Limb (tissue), 2 donors: ENCODE results near the gene EBNA1BP2.
"Not testable (repeated sequence)": the region's sequence is repeated elsewhere in the genome, so short reads cannot be mapped to it uniquely, and the experiment has no call there.

Experiments used
- DNase-seq, 2 donors: peaks; one replicate each; pipeline ENCODE4 v3.0.0-alpha.2; 2016; ENCODE audit errors: extremely low spot score in 2 of 2

EBNA1BP2 gene

DNA sequence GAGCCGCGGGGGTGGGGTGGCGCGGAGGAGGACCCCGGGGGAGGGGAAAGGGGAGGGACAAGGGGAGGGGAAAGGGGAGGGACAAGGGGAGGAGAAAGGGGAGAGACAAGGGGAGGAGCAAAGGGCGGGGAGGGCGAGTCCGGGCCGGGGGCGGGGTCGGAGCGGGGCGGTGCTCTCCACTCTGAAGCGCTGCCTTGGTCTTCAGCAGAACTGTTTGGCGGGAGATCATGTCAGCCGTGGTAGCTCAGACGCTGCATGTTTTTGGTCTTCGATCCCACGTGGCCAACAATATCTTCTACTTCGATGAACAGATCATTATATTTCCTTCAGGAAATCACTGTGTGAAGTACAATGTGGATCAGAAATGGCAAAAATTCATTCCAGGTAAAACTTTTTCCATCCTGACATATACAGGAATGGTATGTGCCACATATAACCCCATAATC lies 460 bp upstream of the EBNA1BP2 start:
- peak in 1 of 2 donors; percentile 88 for DNase-seq

DNA sequence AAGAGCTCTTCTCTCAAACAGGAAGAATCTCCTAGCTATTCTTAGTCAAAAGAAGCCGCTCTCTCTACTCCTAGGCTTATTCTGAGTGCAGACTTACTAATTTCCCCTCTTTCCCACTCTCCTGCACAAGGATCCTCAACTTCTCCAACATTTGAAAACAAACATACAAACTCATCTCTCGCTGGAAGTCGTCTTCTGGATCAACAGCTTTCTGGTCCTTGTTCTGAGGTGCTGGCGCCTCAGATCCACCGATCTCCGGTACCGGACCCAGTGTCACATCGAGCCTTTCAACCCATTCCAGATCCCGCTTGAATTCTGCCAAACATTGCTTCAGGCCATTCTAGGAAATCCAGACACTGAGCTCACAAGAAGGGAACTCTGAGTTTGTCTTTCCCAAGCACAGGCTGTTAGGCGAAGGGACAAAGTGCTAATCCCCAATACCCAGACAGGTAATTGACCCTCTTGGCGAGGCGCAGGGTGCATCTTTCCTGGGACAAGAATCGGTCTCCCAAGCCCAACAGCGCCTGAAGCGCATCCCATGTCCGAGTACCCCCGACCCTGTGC lies 696 bp downstream of the EBNA1BP2 start:
- DNase-seq, result no peak

DNA sequence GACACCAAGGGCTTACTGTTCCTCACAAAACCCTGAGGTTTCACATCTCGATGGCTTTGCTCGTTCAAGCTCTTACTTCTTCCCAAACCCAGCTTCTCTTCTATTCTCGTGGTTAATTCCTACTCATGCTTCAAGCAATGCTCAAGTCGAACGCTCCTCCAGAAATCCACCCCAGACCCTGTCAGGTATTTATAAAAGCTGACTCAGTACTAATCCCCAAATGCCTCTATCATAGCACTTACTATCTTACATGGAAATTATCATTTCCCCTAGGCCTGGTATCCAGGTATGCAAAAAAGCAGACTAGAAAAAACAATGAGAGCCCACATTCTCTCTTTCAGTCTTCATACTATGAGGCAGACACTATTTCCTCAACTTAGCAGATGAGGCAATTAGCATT lies 6.3 kb downstream of the EBNA1BP2 start:
- DNase-seq, result no peak

DNA sequence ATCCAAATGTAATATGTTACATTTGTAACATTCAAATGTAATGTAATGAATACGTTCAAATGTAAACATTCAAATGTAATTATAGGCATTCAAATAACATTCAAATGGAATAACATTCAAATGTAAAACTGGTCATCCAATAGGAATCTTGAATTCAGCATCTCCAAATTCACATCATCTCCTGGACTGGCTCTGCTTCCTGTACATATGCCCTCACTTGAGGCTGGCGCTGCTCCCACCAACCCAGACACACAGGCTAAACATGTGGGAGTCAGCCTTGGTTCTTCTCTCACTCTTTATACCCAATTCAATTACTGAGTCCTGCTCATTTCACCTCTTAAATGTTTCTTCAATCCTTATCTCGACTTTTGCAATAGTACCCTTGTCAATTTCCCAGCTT lies 6.9 kb downstream of the EBNA1BP2 start:
- DNase-seq, result no peak

DNA sequence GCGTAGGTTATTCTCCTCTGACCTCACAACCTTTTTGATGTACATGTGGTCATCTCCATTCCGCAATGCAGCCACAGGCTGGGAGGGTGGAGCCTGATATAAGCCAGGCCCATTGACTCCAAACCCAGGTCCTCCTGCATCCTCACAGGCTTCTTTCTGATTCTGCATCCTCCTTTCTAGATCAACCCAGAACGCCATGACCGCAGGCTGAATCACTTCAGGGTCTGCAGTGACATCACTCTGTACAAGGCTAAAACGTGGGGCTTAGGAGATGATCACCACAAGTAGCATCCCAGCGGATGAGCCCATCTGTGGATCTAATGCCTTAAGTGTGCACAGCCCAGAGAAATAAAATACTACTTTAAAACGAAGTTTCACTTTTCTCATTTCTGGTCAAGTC lies 16.1 kb downstream of the EBNA1BP2 start:
- no peak for DNase-seq

DNA sequence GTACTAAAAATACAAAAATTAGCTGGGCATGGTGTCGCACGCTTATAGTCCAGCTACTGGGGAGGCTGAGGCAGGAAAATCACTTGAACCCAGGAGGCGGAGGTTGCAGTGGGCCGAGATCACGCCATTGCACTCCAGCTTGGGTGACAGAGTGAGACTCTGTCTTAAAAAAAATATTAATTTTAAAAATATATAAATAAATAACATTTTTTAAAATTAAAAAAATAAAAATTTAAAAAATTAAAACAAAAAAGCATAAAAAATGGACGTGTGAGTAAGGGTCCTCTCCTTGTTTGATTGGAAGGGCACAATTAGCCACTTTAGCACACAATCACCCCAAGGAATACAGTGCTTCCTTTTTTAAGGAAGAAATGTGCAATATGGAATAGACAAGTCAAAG lies 18.6 kb downstream of the EBNA1BP2 start:
- DNase-seq, result no peak

DNA sequence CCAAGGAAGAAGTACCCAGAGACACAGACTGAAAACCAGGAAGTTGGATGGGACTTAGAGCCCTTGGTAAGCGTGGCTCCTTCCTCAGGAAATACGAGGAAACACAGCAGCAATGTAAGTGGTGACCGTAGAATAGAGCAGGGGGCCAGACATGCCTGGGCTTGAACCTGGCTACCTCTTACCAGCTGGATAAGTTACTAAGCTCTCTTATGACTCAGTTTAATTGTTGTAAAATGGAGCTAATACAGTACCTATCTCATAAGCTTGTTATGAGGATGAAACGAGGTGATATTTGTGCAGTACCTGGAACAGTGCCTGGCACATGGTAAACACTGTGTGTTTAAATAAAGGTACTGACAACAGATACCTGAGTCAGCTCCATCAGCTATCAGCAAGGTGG lies 19.2 kb downstream of the EBNA1BP2 start:
- no peak for DNase-seq

DNA sequence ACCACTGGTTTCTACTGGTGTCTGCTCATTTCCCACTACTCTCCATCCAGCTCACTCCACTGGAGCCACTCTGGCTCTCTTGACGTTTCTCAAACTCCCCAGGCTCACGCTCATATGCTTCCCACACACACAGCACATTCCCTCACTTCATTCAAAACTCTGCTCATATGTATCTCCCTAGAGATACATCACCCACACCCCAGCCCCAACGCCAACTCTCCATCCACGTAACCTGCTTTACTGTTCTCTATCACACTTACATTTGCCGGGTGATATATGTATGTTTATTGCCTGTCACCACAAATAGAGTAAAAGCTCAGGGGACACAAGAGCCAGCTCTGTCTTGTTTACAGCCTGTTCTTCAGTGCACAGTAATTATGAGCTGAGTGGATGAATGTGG lies 22.2 kb downstream of the EBNA1BP2 start:
- DNase-seq, result no peak

DNA sequence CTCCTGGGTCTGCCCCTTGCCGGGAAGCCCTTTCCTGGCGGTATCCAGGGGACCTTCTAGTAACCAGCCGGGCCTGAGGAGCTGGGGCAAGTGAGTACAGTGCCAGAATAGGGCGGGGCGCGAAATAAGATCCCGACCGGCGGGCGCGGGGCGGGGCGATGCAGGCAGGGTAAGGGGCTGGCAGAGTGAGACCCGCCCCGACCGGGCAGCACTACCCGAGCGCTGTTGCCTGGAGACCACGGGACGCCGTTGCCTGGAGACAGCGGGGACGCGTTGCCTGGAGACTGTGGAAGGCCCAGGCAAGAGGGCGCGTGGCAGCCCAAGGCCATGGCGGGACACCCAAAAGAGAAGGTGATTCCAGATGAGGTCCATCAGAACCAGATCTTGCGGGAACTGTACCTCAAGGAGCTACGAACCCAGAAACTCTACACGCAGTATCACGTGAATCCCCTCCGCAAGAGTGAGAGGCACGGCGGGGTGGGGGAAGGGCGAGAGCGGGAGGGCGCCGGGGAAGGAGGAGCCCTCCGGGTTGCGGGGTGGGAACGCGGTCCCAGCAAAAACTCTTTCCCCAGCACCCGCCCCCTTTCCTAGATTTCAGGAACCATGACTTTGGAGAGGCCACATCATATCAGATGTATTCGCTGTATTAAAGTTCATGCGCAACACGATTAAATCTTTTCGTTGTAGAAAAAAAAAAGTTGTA lies 24.3 kb downstream of the EBNA1BP2 start:
- DNase-seq, result peak; percentile 83 to 94

DNA sequence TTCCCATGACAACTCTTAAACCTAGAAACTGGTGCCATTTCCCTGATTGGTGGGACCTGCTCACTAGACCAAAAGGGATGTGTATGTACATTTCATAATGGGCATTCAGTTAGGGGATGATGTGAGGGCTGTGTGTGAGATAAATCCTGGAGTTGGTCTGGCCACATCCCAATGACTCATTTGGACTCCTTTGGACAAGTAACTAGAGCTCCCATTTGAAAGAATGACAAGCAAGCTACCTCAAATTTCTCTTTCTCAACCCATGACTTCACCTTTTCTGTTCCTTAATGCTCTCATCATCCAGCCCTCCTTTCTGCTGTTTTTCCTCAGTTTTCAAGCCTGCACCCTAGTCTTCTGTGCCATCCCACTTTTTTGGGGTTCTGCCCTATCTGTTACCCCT lies 27.9 kb downstream of the EBNA1BP2 start:
- no peak for DNase-seq

DNA sequence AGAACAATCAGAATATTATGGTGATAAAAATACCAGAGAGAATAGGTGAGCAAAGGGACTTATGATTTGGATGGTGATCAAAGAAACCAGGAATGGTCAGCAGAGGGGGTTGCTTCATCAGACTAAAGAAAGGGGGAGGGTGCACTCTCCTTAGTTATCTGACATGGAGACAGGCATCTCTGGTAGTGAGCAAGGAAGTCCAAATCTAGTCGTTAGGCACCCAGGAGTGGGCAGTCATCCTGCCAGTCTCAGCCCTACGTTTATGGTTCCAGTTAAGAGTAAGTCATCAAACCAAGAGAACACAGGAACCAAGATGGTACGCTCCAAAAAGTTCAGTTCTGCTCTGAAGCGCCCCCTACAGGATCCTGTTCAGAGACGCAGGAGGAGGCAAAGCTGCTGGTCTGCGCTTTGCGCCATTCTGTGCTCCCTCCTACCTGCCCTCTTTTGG lies 28.6 kb downstream of the EBNA1BP2 start:
- DNase-seq, result no peak

DNA sequence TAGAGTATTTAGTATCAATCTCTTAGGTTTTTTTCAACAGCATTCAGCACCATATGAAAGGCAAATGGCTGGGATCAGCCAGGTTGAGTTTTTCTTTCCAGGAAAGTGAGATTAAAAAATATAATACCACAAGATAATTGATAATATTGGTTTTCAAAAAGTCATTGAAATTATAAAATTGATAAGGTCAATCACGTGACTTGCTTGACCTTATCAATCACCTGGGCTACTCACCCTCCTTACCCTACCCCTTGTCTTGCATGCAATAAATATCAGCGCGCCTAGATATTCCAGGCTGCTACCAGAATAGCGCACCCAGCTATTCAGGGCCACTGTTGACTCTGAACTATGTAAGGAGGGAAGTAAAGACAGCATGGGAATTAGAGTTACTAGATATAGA lies 31.5 kb downstream of the EBNA1BP2 start:
- no peak for DNase-seq

DNA sequence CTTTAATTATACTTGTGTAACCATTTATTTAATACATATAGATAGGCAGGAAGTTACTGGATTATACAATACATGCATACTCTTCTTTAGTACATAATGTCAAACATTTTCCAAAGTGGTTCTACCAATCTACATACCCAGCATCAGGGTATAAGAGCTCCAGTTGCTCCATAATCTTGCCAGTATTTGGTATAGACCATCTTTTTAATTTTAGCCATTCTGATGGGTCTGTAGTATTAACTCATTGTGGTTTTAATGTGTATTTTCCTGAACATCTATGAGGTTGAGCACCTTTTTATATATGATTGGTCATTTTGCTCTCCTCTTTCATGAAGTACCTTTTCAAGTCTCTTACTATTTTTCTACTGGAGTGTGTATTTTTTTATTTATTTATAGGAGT lies 32.1 kb downstream of the EBNA1BP2 start:
- DNase-seq, result no peak

DNA sequence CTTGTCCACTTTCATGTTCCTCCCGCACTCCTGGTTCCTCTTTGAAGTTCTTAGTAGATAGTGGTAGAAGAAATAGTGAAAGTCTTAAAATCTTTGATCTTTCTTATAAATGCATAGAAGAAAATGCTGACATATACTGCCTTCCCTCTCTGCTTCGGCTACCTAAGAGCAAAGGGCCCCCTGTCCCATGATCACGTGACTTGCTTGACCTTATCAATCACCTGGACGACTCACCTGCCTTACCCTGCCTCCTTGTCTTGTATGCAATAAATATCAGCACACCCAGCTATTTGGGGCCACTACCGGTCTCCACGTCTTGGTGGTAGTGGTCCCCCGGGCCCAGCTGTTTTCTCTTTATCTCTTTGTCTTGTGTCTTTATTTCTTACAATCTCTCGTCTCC lies 32.8 kb downstream of the EBNA1BP2 start:
- DNase-seq, result not testable (repeated sequence)

DNA sequence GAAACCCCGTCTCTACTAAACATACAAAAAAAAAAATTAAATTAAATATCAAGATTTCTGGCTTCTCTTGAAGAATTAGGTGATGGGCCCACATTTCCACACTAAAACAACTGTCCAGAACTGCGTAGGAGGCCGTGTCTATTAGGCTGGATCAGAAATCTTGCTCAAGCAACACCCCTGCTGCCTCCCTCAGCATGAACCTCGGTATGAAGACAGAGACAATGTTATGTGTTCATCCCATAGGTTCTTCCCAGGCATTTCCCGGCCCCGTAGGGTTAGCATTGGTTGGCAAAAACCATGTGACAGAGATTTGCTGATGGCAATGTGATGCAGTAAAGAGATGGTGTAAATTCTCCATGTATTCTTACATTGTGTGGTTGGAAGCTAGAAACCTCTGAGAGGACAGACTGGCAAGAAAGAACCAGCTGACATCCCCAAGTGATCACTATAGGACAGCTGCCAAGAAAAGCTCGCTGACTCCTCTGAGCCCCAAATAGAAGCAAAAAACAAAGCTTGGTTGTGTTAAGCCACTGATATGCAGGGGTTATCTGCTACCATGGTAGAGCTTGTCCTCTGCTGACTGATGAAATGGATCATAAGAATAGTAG lies 34.5 kb downstream of the EBNA1BP2 start:
- no peak for DNase-seq

DNA sequence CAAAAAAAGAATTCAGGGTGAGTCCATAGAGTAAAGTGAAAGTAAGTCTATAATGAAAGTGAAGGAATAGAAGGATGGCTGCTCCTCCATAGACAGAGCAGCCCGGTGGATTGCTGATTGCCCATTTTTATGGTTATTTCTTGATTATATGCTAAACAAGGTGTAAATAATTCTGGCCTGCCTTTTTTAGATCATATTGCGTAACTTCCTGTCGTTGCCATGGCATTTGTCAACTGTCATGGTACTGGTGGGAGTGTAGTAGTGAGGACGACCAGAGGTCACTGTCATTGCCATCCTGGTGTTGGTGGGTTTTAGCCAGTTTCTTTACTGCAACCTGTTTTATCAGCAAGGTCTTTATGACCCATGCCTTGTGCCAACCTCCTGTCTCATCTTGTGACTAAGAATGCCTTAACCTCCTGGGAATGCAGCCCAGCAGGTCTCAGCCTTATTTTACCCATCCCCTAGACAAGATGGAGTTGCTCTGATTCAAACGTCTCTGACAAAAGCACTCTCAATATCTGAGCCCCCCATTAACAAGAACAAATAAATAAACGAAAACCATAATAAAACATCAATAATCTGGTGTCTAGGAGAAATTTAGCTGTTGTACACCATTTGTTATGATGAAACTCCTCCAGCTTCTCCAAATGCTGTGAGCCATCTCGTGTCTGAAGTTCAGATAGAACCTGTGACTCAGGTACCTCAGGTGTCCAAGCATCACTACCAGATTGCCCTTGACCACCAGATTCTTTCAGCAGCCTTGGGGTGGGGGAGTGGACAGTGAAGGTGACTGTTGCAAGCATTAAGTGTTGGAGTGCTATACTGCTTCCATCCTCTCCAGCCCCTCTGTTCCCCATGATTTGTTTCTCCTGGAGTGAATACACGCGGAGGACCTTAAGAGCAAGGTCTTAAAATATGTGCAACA lies 36.0 kb downstream of the EBNA1BP2 start:
- no peak for DNase-seq

DNA sequence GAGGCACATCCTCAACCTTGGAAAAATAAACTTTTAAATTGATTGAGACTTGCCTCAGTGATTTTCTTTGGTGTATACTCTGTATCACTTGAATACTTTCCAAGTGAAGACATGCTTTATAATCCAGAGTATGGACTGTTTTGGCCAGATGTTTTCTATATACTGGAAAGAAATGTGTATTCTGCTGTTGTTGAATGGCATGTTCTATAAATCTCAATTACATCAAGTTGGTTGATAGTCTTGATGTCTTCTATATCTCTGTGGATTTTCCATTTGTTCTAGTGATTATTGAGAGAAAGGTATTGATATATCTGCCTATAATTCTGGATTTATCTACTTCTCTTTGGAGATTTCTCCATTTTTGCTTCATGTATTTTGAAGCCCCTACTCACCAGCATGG lies 37.5 kb downstream of the EBNA1BP2 start:
- no peak for DNase-seq

DNA sequence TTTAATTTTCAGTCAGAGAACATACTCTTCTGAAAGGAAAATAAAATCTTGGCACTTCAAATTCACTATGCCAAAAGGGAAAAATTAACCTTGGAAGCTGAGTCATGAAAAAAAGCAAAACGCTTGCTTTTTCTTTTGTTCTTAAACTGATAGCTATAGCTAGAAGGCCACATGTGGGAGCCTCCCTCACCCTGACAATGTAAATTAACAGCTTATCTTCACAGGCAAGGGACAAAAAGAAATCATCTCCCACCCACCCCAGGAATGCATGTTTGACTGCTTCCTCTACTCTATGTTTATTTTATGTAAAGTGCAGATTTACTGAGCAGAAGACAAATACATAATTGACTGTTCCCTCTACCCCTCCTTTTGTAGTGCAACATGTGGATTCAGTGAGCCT lies 38.0 kb downstream of the EBNA1BP2 start:
- no peak for DNase-seq

DNA sequence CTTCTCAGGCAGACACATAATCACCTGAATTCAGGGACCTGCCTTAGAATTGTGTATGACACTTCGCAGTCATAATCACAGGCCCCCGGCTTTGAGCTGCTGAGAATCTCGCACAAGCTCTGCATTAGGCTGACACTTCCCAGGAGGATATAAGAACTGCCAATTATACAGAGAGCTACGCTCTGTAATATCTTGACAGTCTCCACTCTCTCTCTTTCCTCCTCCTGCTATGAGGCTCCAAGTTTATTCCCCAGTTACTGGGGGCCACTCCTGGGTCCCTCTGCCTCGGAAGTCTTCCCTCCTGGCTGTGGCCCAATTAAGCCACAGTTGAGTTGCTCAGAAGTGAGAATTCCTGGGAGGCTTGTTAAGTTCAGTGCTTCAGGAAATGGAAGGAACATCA lies 42.7 kb downstream of the EBNA1BP2 start:
- no peak for DNase-seq

DNA sequence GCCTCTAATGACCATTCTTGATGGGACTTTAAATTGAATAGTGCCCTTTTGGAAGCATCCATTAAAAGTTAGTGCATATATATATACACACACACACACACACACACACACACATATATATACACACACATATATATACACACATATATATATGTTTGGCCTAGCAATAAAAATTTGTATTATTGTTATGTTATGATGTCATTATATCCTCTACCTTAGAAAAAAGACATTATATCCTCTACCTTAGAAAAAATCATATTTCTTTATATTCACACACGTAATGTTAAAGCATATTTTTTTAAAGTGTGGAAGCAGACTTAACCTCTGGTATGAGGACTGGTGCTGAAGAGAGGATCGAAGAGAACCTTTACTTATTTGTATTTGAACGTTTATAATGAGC lies 43.3 kb downstream of the EBNA1BP2 start:
- DNase-seq, result no peak

DNA sequence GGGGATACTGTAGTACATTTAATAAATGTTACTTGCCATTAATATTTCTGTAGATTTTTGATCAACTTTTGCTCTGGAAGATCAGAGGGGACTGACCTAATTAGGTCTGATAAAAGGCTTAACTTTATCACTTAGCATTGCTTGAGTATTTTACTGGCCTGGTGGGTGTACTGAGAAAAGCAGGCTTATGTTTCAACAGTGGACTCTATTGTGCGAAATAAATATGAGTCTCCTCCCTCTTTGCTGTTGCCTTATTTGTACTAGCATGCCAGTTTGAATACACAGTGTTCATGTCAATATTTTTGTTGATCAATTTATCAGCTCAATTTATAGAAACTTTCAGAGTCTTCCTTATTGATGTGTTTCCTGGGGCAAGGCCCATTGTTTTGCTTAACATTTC lies 49.1 kb downstream of the EBNA1BP2 start:
- DNase-seq, result no peak
